Measurements from ENCODE around the gene SMAP1. TPM values are rescaled to one million over a fixed set of nuclear protein-coding genes. Genes with fewer than 3 reads are reported as not detected.

Gene SMAP1
- total RNA-seq, 1 experiment from 2014 or later: 14.6 TPM

- no peak for DNase-seq (ENCODE audit: low read depth)
- in situ Hi-C loops (cut with HindIII; ENCODE audit: low pct_unique_long_range_greater_than_20kb, low sequenced_read_pairs): no loop called here
These were observed 146.2 kb downstream of the SMAP1 start for GRCh38 chr6:70813885-70814284.

- in situ Hi-C loops (cut with HindIII; ENCODE audit: low pct_unique_long_range_greater_than_20kb, low sequenced_read_pairs): no loop called here
- DNase-seq (ENCODE audit: low read depth): no peak
These were observed 152.0 kb downstream of the SMAP1 start for GRCh38 chr6:70819646-70820045.

GRCh38 chr6:70820778-70821177, 153.1 kb downstream of the SMAP1 start:
- DNase-seq (ENCODE audit: low read depth): no peak
- in situ Hi-C loops (cut with HindIII; ENCODE audit: low pct_unique_long_range_greater_than_20kb, low sequenced_read_pairs): no loop called here

- no peak for DNase-seq (ENCODE audit: low read depth)
These were observed 154.1 kb downstream of the SMAP1 start for GRCh38 chr6:70821751-70822150.

GRCh38 chr6:70823651-70824050, 156.0 kb downstream of the SMAP1 start:
- in situ Hi-C loops (cut with HindIII; ENCODE audit: low pct_unique_long_range_greater_than_20kb, low sequenced_read_pairs): no loop called here
- DNase-seq (ENCODE audit: low read depth): no peak

More at GRCh38 chr6:70821751-70822150, 154.1 kb downstream of the SMAP1 start:
- in situ Hi-C loops (cut with HindIII; ENCODE audit: low pct_unique_long_range_greater_than_20kb, low sequenced_read_pairs): no loop called here

GRCh38 chr6:70831427-70831826, 163.7 kb downstream of the SMAP1 start:
- DNase-seq (ENCODE audit: low read depth): no peak
- in situ Hi-C loops (cut with HindIII; ENCODE audit: low pct_unique_long_range_greater_than_20kb, low sequenced_read_pairs): no loop called here

- in situ Hi-C loops (cut with HindIII; ENCODE audit: low pct_unique_long_range_greater_than_20kb, low sequenced_read_pairs): no loop called here
- DNase-seq (ENCODE audit: low read depth): no peak
These were observed 166.8 kb downstream of the SMAP1 start for GRCh38 chr6:70834520-70834919.

GRCh38 chr6:70838907-70839285, 171.2 kb downstream of the SMAP1 start:
- in situ Hi-C loops (cut with HindIII; ENCODE audit: low pct_unique_long_range_greater_than_20kb, low sequenced_read_pairs): no loop called here
- DNase-seq (ENCODE audit: low read depth): no peak

- no peak for DNase-seq (ENCODE audit: low read depth)
- in situ Hi-C loops (cut with HindIII; ENCODE audit: low pct_unique_long_range_greater_than_20kb, low sequenced_read_pairs): no loop called here
These were observed 171.9 kb downstream of the SMAP1 start for GRCh38 chr6:70839286-70840266.

GRCh38 chr6:70841112-70841511, 173.4 kb downstream of the SMAP1 start:
- no peak for DNase-seq (ENCODE audit: low read depth)
- in situ Hi-C loops (cut with HindIII; ENCODE audit: low pct_unique_long_range_greater_than_20kb, low sequenced_read_pairs): no loop called here

GRCh38 chr6:70842541-70842940, 174.9 kb downstream of the SMAP1 start:
- in situ Hi-C loops (cut with HindIII; ENCODE audit: low pct_unique_long_range_greater_than_20kb, low sequenced_read_pairs): no loop called here
- no peak for DNase-seq (ENCODE audit: low read depth)

- DNase-seq (ENCODE audit: low read depth): no peak
- in situ Hi-C loops (cut with HindIII; ENCODE audit: low pct_unique_long_range_greater_than_20kb, low sequenced_read_pairs): no loop called here
These were observed 175.7 kb downstream of the SMAP1 start for GRCh38 chr6:70843328-70843918.

- DNase-seq (ENCODE audit: low read depth): no peak
- in situ Hi-C loops (cut with HindIII; ENCODE audit: low pct_unique_long_range_greater_than_20kb, low sequenced_read_pairs): no loop called here
These were observed 176.6 kb downstream of the SMAP1 start for GRCh38 chr6:70844301-70844700.

GRCh38 chr6:70846207-70846835, 178.6 kb downstream of the SMAP1 start:
- in situ Hi-C loops (cut with HindIII; ENCODE audit: low pct_unique_long_range_greater_than_20kb, low sequenced_read_pairs): no loop called here
- no peak for DNase-seq (ENCODE audit: low read depth)

GRCh38 chr6:70847106-70848084, 179.7 kb downstream of the SMAP1 start:
- no peak for DNase-seq (ENCODE audit: low read depth)
- in situ Hi-C loops (cut with HindIII; ENCODE audit: low pct_unique_long_range_greater_than_20kb, low sequenced_read_pairs): no loop called here

GRCh38 chr6:70849348-70850069, 181.8 kb downstream of the SMAP1 start:
- in situ Hi-C loops (cut with HindIII; ENCODE audit: low pct_unique_long_range_greater_than_20kb, low sequenced_read_pairs): no loop called here
- DNase-seq (ENCODE audit: low read depth): no peak

- in situ Hi-C loops (cut with HindIII; ENCODE audit: low pct_unique_long_range_greater_than_20kb, low sequenced_read_pairs): no loop called here
- no peak for DNase-seq (ENCODE audit: low read depth)
These were observed 185.1 kb downstream of the SMAP1 start for GRCh38 chr6:70852667-70853246.

All from Caki2 (cell line).